DOHH2 (cell line): ENCODE results near the gene COMT.

Source experiments
- CTCF ChIP-seq: fragments of 200-600 bp; sonication (generic); IDR thresholded peaks from one replicate; pipeline ENCODE4 v1.5.1; 2014; ENCODE audit warnings: antibody characterized with exemption, mild to moderate bottlenecking, low read depth, low read length; ENCODE audit not compliant: poor library complexity, severe bottlenecking
- EZH2phosphoT487 ChIP-seq: fragments of 200-600 bp; sonication (generic); IDR thresholded peaks from 2 replicates; pipeline ENCODE4 v1.6.1; 2017; ENCODE audit warnings: borderline replicate concordance, mild to moderate bottlenecking, antibody characterized with exemption, low read length, moderate library complexity, mixed read lengths

- TF ChIP-seq CTCF (no peak), EZH2phosphoT487 (no peak)
Observed at GRCh38 chr22:19955241-19956128, 13.9 kb downstream of the COMT start.
